ENCODE measurements around the gene C1QTNF5.

Gene C1QTNF5

DNA sequence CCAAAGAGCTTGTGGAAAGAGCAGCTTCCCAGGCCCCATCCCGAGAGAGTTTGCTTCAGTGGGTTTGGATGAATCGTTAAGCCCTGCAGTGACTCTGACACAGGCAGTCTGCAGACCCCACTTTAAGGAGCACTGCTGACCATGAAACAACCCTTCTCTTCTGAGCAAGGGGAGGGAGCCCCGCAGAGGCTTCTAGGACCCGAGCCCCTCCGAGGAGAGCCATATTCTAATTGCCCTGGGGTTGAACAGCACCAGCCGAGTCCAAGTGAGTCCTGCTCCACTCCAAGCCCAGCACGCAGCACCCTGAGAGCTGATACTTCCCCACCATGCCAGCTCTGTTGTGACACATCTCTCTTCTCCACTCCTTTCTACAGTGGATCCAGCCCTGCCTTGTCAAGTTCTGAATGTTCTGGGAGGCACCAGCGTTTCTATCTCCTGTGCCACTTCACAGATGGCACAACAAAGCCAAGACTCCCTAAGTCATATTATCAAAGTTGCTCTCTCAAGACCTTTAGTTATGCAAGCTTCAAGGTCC is 30.5 kb upstream of the C1QTNF5 start:
- no peak for DNase-seq (ENCODE audit: low read depth)
- TF ChIP-seq, protein P1, sequence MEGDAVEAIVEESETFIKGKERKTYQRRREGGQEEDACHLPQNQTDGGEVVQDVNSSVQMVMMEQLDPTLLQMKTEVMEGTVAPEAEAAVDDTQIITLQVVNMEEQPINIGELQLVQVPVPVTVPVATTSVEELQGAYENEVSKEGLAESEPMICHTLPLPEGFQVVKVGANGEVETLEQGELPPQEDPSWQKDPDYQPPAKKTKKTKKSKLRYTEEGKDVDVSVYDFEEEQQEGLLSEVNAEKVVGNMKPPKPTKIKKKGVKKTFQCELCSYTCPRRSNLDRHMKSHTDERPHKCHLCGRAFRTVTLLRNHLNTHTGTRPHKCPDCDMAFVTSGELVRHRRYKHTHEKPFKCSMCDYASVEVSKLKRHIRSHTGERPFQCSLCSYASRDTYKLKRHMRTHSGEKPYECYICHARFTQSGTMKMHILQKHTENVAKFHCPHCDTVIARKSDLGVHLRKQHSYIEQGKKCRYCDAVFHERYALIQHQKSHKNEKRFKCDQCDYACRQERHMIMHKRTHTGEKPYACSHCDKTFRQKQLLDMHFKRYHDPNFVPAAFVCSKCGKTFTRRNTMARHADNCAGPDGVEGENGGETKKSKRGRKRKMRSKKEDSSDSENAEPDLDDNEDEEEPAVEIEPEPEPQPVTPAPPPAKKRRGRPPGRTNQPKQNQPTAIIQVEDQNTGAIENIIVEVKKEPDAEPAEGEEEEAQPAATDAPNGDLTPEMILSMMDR (conservative IDR thresholded peaks at IDR 0.05; ENCODE audit: low read length), result no peak
- H3K4me3 ChIP-seq (ENCODE audit: low read length), result no peak overlapping the region

DNA sequence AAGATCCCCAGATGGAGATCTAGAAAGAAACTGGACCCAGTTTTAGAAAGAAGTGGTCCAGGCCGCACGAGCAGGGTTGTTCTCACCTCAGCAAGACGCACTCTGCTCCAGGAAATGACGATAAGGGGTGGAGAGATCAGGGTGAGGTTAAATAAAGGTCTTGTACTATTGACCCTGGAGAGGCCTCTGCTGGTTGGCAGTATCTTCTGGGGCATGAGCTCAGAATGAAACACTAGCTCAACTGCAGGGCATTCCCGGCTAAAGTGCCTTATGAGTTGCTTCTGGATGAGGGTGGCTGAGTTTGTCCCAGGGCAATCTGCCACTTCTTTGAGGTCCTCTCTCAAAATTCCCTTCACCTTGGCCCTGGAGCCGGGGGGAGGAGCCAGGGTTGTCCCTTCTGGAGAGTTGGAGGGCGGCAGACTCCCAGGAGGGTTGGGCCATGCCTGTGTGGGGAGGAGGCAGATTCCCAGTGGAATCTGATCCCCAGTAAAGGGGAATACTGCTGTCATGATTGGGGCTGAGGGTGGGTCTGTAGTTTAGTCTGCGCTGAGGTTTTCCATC is 29.9 kb upstream of the C1QTNF5 start:
- H3K4me3 ChIP-seq (ENCODE audit: low read length), result no peak overlapping the region
- no peak for DNase-seq (ENCODE audit: low read depth)
- TF ChIP-seq, protein P1 (conservative IDR thresholded peaks at IDR 0.05; ENCODE audit: low read length), result no peak

DNA sequence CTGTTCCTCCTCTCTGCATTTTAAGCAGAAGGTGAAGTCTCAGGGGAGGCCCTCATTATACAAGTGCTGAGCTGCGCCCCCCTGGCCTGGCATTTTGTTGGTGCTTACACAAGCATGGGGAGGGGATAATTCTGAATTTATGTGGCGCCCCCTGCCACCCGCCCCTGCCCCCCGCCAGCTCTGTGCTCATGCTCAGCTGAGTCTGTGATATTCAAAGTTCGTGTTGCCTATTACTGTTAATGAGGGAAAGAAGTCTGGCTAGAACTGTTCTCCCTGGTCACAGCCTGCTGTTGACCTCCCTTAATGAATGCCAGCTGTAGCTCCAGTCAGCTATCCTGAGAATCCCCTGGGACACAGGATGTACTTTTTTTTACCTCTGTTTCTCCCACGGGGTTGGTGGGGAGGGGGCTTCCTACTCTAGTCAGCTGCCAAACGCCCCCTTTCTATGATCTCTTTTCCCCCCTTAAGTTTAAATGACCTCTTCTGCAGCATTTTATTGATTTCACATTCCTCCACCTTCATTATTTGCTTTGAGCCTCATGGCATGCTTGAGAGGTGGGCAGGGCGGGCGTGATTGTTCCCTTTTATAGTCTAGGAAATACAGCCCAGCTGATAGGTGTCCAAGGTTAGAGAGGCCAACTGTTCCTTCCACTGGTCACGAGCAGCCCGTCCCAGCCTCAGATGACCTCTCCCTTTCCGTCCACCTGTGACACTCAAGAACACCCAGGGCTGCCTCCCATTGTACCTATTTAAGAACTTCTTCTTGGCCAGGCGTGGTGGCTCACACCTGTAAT is 28.6 kb upstream of the C1QTNF5 start:
- DNase-seq (ENCODE audit: low read depth), result peak; percentile 58
- no peak overlapping the region for H3K4me3 ChIP-seq (ENCODE audit: low read length)
- TF ChIP-seq, protein P1 (conservative IDR thresholded peaks at IDR 0.05; ENCODE audit: low read length), result no peak

DNA sequence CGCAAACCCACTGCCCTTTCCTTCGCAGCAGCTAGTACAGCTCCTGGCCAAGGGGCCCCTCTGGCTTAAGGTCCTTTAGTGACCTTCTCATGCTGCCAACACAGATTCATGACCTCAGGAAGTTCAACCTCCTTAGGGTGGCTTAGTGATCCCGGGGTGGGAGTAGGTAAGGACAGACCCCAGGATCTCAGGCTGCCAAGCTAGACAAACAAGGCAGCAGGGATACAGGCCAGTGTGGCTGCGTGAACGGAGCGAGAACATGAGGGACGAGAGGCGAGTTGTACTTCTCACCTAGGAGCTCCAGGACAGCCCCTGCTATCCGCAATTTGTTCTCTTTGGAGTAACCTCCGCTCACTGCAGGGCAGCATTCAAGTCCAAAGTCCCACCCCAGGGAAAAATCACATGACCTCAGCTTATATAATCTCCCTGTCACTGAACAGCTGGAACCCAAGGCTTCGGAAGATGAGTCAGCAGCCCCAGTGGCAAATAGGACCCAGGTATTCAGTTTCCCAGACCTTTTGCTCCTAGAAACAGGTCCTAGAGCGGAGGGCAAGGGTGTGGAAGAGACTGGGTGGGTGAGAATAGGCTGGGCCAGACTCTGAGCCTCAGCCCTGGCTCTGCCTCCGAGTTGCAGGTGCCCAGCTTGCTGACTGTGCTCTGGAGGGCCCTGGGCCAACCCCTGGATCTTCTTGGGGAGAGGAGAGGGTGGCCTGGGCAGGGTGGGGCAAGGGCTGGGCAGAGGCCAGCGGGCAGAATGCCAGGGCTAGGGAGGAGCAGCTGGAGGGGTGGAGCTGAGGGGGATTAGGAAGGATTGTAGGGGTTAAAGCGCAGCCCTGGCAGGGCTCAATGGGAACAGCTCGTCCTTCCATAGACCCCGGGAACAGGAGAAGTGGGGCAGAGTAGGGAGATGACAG is 27.7 kb upstream of the C1QTNF5 start:
- TF ChIP-seq, protein P1 (conservative IDR thresholded peaks at IDR 0.05; ENCODE audit: low read length), result no peak
- H3K4me3 ChIP-seq (ENCODE audit: low read length), result no peak overlapping the region
- no peak for DNase-seq (ENCODE audit: low read depth)

DNA sequence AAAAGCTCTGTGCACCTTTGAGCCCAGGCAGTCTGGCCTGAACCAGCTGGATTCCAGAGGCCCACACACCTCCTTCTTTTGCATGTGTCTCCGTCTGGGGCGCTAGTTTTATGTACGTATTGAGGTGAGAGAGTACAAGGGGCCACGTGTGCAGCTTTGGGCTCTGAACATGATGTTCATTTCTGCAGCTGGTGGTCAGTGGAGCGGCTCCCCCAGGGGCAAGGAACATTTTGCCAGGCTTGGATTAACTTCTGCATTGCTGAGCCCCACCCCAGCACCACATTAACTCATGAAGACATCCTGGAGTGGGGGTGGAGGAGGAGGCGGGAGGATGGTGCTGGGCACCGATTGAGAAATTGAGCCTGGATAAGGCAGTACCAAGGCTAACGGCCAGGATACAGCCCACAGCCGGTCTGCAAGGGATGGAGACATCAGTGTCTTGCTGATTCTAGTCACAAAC is 27.0 kb upstream of the C1QTNF5 start:
- no peak for DNase-seq (ENCODE audit: low read depth)
- H3K4me3 ChIP-seq (ENCODE audit: low read length), result no peak overlapping the region
- TF ChIP-seq, protein P1 (conservative IDR thresholded peaks at IDR 0.05; ENCODE audit: low read length), result no peak

DNA sequence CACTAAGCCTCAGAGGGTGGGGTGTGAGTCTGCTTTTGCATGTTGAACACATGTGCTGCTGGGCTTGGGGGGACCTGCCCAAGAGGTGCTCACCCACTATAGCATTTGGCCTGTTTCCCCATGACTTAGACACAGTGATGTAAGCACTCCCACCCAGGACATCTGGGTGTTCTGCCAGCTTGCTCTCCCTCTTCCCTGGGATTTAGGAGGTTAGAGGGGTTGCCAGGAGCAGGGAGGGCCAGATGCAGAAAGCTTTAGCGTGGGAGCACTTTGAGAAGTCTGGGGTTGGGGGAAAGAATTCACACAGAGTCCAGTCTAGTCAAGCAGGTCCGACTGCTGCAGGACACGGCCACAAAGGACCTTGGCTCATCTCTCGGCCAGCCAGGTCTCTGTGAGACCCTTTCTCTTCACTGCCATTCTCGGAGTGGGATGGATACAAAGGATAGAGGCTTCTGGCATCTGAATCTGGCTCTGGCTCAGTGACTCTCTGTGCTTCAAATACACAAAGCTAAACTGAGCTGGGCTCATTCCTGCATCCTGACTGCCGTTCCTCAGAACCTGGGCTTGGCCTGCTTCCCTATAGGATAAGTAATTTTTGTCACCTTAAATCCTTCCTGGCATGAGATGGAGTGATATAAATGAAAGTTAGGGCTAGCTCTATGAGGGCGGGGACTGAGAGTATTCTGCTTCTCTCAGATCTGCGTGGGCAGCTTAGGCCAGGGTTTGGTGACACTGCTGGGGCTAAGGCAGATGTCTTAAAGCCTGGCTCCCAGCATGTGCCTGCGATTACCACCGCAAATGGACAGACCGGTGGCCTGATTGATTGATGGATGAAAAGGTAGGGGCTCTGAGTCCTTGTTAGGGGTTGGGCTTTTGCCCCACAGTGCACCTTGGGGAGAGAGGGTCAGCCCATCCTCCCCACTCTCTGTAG is 26.3 kb upstream of the C1QTNF5 start:
- TF ChIP-seq, protein P1 (conservative IDR thresholded peaks at IDR 0.05; ENCODE audit: low read length), result no peak
- no peak overlapping the region for H3K4me3 ChIP-seq (ENCODE audit: low read length)
- DNase-seq (ENCODE audit: low read depth), result no peak
